Heart right ventricle (tissue), 16 donors: Measurements from ENCODE around the gene SH3RF2. TPM values are rescaled to one million over a fixed set of nuclear protein-coding genes. Genes with fewer than 3 reads are reported as not detected.

ENCODE experiments used
- ATAC-seq, 8 donors: fragments of 200-7000 bp; cut with Tn5 transposase; one replicate each; pipeline ENCODE4 v1.9.1; 2020; ENCODE audit warnings: mild to moderate bottlenecking in 8 of 8, moderate library complexity in 8 of 8, moderate number of reproducible peaks in 1 of 8
- DNase-seq, 2 donors: peaks; one replicate each; pipeline ENCODE4 v3.0.0-alpha.2; 2020
- H3K27ac ChIP-seq, 10 donors: fragments of 200-600 bp; sonication (generic) in 2 of 10; one replicate each; pipeline versions ENCODE4 v1.5.0 to v1.8.0; 2020 to 2022; ENCODE audit warnings: mild to moderate bottlenecking in 3 of 10
- H3K27me3 ChIP-seq, 7 donors: fragments of 200-600 bp; one replicate each; pipeline ENCODE4 v1.8.0; 2021 to 2022; ENCODE audit warnings: mild to moderate bottlenecking in 2 of 7
- H3K36me3 ChIP-seq, 9 donors: fragments of 200-600 bp; sonication (generic) in 1 of 9; one replicate each; pipeline versions ENCODE4 v1.5.0 to v1.8.0; 2020 to 2022; ENCODE audit warnings: mild to moderate bottlenecking in 2 of 9
- H3K4me1 ChIP-seq, 9 donors: fragments of 200-600 bp; sonication (generic) in 1 of 9; one replicate each; pipeline versions ENCODE4 v1.5.0 to v1.8.0; 2020 to 2022; ENCODE audit warnings: mild to moderate bottlenecking in 4 of 9
- H3K4me3 ChIP-seq, 10 donors: fragments of 200-600 bp; sonication (generic) in 2 of 10; one replicate each; pipeline versions ENCODE4 v1.5.0 to v1.8.0; 2020 to 2022; ENCODE audit warnings: mild to moderate bottlenecking in 7 of 10, moderate library complexity in 2 of 10
- H3K9me3 ChIP-seq, 11 donors: fragments of 200-600 bp in 10 of 11; sonication (generic) in 2 of 11; one replicate each; pipeline versions ENCODE4 v1.5.0 to v1.8.0; 2013 to 2022; ENCODE audit warnings: mild to moderate bottlenecking in 2 of 11, control low read depth in 1 of 11, moderate library complexity in 1 of 11
- CTCF ChIP-seq, 9 donors: fragments of 200-600 bp; sonication (generic) in 2 of 9; IDR thresholded peaks; one replicate each; pipeline versions ENCODE4 v1.5.0 to v1.8.0; 2021 to 2022; ENCODE audit warnings: antibody characterized with exemption in 9 of 9, mild to moderate bottlenecking in 5 of 9, moderate library complexity in 1 of 9
- WGBS, 2 donors: extraction: QIAGEN DNeasy Blood & Tissue Kit; methylation state at CpG; one replicate each; pipeline ENCODE4 v1.1.7; 2013; ENCODE audit warnings: inconsistent platforms in 1 of 2; 5-methylcytosine and 5-hydroxymethylcytosine counted together
- intact Hi-C, 10 donors: fragments of 100-400 bp; cut with DNase I; formaldehyde crosslinking; loops; one replicate each; pipeline versions ENCODE4 v1.11.1 to v1.14.2; 2022
- polyA plus RNA-seq, 2 donors: library from polyadenylated mRNA; stranded (reverse); fragments of 200-250 nt; gene quantifications; one replicate each; pipeline ENCODE4 v1.2.3, GENCODE V29; 2013
- total RNA-seq, 10 donors: library from RNA; stranded (reverse); fragmentation: NEBNext Ultra II Directional in 3 of 10; extraction: Animal tissue kit (Norgen Biotek cat#: 25700) in 3 of 10; gene quantifications; one replicate each; pipeline versions ENCODE4 v1.2.1 to v1.2.4, GENCODE V29; 2021 to 2023
- donor health status: Arrhythmogenic right ventricular cardiomyopathy.
- donor health status: ischemic (EF 13 %, LVEDD 7.1; RV severe dilation, severe dysfunction).
- donor health status: healthy with polysubstance abuse.
- donor health status: DM: no; HTN: yes; CAD: no.
- donor health status: DM: no; HTN: no; CAD: no.
- donor health status: ischemic (EF 25% LVEDD 6.9; RV normal size, moderate dysfunction).
- donor health status: ischemic (EF 25% LVEDD 5.7; RV mildly dilated, moderate dysfunction).
- donor health status: healthy.
- donor health status: DM: yes; HTN: yes; CAD: no.
- donor health status: Ischemic cardiomyopathy.
- donor health status: ischemic (EF 35%, LVEDD 5.7; RV mildly dilated, moderate dysfunction).
- donor health status: nonischemic (EF 11% LVEDD 7.7; RV severe dilation, severe dysfunction).
- donor health status: DM: yes; HTN: yes; CAD: no.
- donor health status: PGD.
- donor health status: ischemic (EF 29% LVEDD 5.4; RV normal size, mild dysfunction).
- donor health status: nonischemic (EF 23%, LVEDD 6.1; RV moderate dilation, normal function).

SH3RF2 gene
- total and polyA plus RNA-seq, 12 donors: 32.9 to 887 (median 219) TPM

DNA sequence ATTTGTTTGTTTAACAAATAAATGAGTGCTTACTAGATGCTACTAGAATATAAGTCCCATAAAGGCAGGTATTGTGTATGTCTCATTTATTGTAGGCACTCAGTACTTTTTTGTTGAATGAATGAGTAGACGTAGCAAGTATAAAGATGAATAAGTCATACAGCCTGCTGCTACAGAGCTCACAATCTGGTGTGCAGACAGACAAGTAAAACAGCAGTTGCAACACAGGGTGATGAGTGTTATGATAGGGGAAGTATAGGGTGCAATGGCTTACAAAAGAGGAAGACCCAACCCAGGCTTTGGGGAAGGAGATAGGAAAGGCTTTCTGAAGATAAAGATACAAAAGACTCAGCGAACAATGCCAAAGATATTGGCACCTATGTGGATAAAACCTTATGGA lies 47.7 kb downstream of the SH3RF2 start:
- ATAC-seq: peak in 2 of 8 donors; percentile 27 to 64
- Histone ChIP-seq H3K27ac (peak overlapping the region in 2 of 10 donors; percentile 13 to 33), H3K4me3 (no peak overlapping the region), H3K36me3 (no peaks in the 10 kb centered on the region), H3K4me1 (peaks cover 2 to 42% (median 20%) of the 10 kb centered on the region in 9 donors), H3K9me3 (no peaks in the 10 kb centered on the region), H3K27me3 (no peaks in the 10 kb centered on the region)
- WGBS, 2 donors: 59 to 69% methylated on average over 2 of the region's 2 CpGs
- DNase-seq: no peak
- TF ChIP-seq CTCF (IDR thresholded peaks at IDR 0.05): no peak
- intact Hi-C loops: no loop called here

DNA sequence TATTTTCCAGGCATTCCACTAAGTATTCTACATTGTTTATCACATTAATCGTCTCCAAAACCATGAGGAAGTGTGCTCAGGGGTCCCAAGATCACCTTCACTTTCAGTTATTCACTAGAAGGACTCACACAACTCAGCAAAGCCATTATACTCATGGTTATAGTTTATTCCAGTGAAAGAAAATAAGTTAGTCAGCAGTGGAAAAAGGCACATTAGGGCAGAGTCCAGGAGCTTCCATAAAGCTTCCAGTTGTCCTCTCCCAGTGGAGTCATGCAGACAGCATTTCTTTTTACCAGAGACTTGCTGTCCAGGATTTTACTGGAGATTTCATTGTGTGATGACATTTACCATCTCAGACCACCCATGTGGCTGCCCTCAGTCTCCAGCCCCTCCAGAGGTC lies 51.5 kb downstream of the SH3RF2 start:
- peaks cover 0 to 21% (median 10%) of the 10 kb centered on the region in 9 donors for H3K4me1 ChIP-seq
- no peaks in the 10 kb centered on the region for H3K27me3 ChIP-seq
- TF ChIP-seq CTCF (IDR thresholded peaks at IDR 0.05): no peak
- no peak overlapping the region for H3K4me3 ChIP-seq
- WGBS, 2 donors: 76 to 89% methylated on average over 1 of the region's 1 CpG
- intact Hi-C loops: no loop called here
- DNase-seq (no peak), ATAC-seq (no peak)
- H3K27ac ChIP-seq: no peak overlapping the region
- H3K9me3 ChIP-seq: peaks cover 0 to under 1% (median 0%) of the 10 kb centered on the region in 11 donors
- no peaks in the 10 kb centered on the region for H3K36me3 ChIP-seq

GRCh38 chr5:145988993-145989392 lies 52.6 kb downstream of the SH3RF2 start:
- Histone ChIP-seq H3K4me1 (peaks cover 0 to 11% (median 4%) of the 10 kb centered on the region in 9 donors), H3K36me3 (peaks cover 0 to 6% (median 0%) of the 10 kb centered on the region in 9 donors), H3K4me3 (no peak overlapping the region), H3K27me3 (no peaks in the 10 kb centered on the region), H3K9me3 (peaks cover 0 to 12% (median 0%) of the 10 kb centered on the region in 11 donors), H3K27ac (no peak overlapping the region)
- intact Hi-C loops: no loop called here
- TF ChIP-seq CTCF (IDR thresholded peaks at IDR 0.05): no peak
- no peak for ATAC-seq
- DNase-seq: no peak
- WGBS, 2 donors: 81 to 83% methylated on average over 2 of the region's 2 CpGs

GRCh38 chr5:145989428-145989827 lies 53.0 kb downstream of the SH3RF2 start:
- Histone ChIP-seq H3K4me3 (no peak overlapping the region), H3K36me3 (peaks cover 0 to 6% (median 0%) of the 10 kb centered on the region in 9 donors), H3K9me3 (peaks cover 0 to 14% (median 0%) of the 10 kb centered on the region in 11 donors), H3K4me1 (peaks cover 0 to 7% (median 0%) of the 10 kb centered on the region in 9 donors), H3K27ac (no peak overlapping the region), H3K27me3 (no peaks in the 10 kb centered on the region)
- 89 to 95% methylated on average over 2 of the region's 2 CpGs for WGBS, 2 donors
- no peak for TF ChIP-seq CTCF (IDR thresholded peaks at IDR 0.05)
- DNase-seq (no peak), ATAC-seq (no peak)
- intact Hi-C loops: no loop called here
